ENCODE results near the gene PUS1.

GRCh38 chr12:131963381-131963780 lies 34.3 kb downstream of the PUS1 start:
- TF ChIP-seq CTCF (IDR thresholded peaks at IDR 0.05 in 2 of 3, conservative IDR thresholded peaks at IDR 0.05 in 1 of 3; ENCODE audit: borderline replicate concordance in 1 of 3, insufficient read depth in 1 of 3, low read depth in 2 of 3, low read length in 2 of 3) (no peak), RAD21 (IDR thresholded peaks at IDR 0.05; ENCODE audit: low read depth) (no peak), SIN3A (IDR thresholded peaks at IDR 0.05; ENCODE audit: low read depth) (no peak)

All from HCT116 (cell line).